ENCODE measurements around the gene EDEM2.

Gene EDEM2

GRCh38 chr20:35091816-35092523, 55.2 kb downstream of the EDEM2 start:
- Histone ChIP-seq H3K36me3 (replicated peaks) (peaks cover 2% of the 10 kb centered on the region), H3K4me3 (ENCODE audit: low read depth, low read length) (peak overlapping the region; percentile 98), H3K27ac (peak overlapping the region; percentile 95), H3K27me3 (replicated peaks) (no peaks in the 10 kb centered on the region)
- in situ Hi-C loops (cut with HindIII; ENCODE audit: low pct_ligation_motif_present, low sequenced_read_pairs): no loop called here
- no peak for TF ChIP-seq CTCF (IDR thresholded peaks at IDR 0.05; ENCODE audit: low read depth, low read length, missing control alignments)
- no peak for DNase-seq

DNA sequence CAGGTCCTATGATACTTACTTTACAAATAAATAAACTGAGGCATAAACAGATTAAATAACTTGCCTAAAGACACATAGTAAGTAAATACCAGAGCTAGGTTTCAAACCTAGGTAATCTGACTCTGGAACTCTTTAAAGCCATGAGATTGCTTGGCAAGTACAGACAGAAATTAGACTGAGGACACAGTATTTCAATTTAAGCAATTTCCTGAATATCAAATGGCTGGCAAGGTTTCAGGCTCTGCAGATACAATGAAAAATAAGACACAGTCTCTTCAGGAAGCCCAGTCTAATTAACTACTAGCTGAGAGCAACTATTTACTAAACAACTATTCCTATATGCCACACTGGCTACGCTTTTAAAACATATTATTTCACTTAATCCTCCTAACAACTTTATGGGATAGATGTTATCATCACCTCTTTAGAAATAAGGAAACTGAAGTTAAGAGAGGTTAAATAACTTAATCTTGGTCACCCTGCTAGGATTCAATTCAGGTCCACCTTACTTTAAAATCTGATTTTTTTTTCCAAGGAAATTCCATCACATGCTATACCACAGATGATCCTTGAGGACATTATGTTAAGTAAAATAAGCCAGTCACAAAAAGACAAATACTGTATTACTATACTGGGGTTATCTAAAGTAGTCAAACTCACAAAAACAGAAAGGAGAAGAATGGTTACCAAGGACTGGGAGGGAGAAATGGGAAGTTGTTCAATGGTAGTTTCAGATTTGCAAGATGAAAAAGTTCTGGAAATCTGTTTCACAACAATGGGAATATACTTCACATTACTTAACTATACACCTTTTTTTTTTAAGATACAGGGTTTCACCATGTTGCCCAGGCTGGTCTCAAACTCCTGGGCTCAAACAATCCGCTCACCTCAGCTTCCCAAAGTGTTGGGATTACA, 58.6 kb downstream of the EDEM2 start:
- no peak overlapping the region for H3K4me3 ChIP-seq (ENCODE audit: low read depth, low read length)
- no peaks in the 10 kb centered on the region for H3K27me3 ChIP-seq (replicated peaks)
- no peak for TF ChIP-seq CTCF (IDR thresholded peaks at IDR 0.05; ENCODE audit: low read depth, low read length, missing control alignments)
- H3K27ac ChIP-seq: no peak overlapping the region
- in situ Hi-C loops (cut with HindIII; ENCODE audit: low pct_ligation_motif_present, low sequenced_read_pairs): no loop called here
- DNase-seq: no peak
- H3K36me3 ChIP-seq (replicated peaks): peaks cover 2% of the 10 kb centered on the region

DNA sequence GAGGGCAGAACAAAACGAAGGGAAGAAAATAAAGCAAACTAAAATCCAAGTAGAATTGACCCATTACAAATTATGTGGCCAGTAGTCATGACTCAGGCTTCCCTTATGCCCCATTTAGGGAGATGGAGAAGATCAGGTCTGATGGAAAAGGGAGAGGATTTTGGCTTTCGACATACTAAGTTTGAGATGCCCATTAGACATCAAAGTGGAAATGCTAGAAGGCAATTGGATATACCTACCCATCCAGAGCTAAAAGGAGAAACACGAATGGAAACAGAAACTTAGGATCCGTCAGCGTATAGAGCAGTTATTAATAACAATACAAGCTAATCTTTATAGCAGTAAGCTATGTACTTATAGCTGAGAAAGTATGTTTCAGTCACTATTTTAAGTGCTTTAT, 59.3 kb downstream of the EDEM2 start:
- H3K36me3 ChIP-seq (replicated peaks): peaks cover 2% of the 10 kb centered on the region
- in situ Hi-C loops (cut with HindIII; ENCODE audit: low pct_ligation_motif_present, low sequenced_read_pairs): no loop called here
- H3K27ac ChIP-seq: no peak overlapping the region
- no peak for TF ChIP-seq CTCF (IDR thresholded peaks at IDR 0.05; ENCODE audit: low read depth, low read length, missing control alignments)
- no peak for DNase-seq
- no peaks in the 10 kb centered on the region for H3K27me3 ChIP-seq (replicated peaks)
- H3K4me3 ChIP-seq (ENCODE audit: low read depth, low read length): no peak overlapping the region

GRCh38 chr20:35087355-35087754, 59.8 kb downstream of the EDEM2 start:
- Histone ChIP-seq H3K27me3 (replicated peaks) (no peaks in the 10 kb centered on the region), H3K27ac (no peak overlapping the region), H3K4me3 (ENCODE audit: low read depth, low read length) (no peak overlapping the region), H3K36me3 (replicated peaks) (peaks cover 2% of the 10 kb centered on the region)
- in situ Hi-C loops (cut with HindIII; ENCODE audit: low pct_ligation_motif_present, low sequenced_read_pairs): no loop called here
- DNase-seq: no peak
- no peak for TF ChIP-seq CTCF (IDR thresholded peaks at IDR 0.05; ENCODE audit: low read depth, low read length, missing control alignments)

DNA sequence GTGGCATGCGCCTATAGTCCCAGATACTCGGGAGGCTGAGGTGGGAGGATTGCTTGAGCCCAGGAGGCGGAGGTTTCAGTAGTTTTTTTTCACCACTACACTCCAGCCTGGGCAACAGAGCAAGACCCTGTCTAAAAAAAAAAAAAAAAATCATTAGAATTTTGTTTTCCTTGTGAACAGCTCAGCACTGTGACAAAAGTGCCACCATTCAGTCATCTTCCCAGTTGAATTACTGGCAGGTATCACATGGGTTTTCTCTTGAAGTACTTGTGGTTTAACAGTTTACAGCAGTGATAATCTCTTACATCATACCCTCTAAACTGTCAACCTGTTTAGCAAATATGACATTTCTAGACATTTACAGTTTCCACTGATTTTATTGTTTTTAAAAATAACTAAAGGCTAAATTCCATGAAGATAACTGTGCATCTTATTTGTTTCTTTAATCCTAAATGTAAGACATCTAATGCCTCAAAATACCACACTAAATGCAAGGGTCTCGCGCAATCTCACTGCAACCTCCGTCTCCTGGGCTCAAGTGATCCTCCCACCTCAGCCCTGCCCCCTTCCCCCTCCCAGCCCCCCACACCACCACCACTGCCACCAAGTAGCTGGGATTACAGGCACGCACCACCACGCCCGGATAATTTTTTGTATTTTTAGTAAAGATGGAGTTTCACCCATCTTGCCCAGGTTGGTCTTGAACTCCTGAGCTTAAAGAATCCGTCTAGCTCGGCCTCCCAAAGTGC, 61.5 kb downstream of the EDEM2 start:
- Histone ChIP-seq H3K36me3 (replicated peaks) (peaks cover 2% of the 10 kb centered on the region), H3K27me3 (replicated peaks) (no peaks in the 10 kb centered on the region), H3K4me3 (ENCODE audit: low read depth, low read length) (no peak overlapping the region), H3K27ac (no peak overlapping the region)
- TF ChIP-seq CTCF (IDR thresholded peaks at IDR 0.05; ENCODE audit: low read depth, low read length, missing control alignments): no peak
- in situ Hi-C loops (cut with HindIII; ENCODE audit: low pct_ligation_motif_present, low sequenced_read_pairs): no loop called here
- DNase-seq: no peak
